ENCODE measurements around the gene ZNF738. TPM values are rescaled to one million over a fixed set of nuclear protein-coding genes. Genes with fewer than 3 reads are reported as not detected.
"Not testable (repeated sequence)": the region's sequence is repeated elsewhere in the genome, so short reads cannot be mapped to it uniquely, and the experiment has no call there.

The ZNF738 gene
- total RNA-seq: 1 to 10 TPM; 7.8 to 9.5 (median 8.8) TPM

DNA sequence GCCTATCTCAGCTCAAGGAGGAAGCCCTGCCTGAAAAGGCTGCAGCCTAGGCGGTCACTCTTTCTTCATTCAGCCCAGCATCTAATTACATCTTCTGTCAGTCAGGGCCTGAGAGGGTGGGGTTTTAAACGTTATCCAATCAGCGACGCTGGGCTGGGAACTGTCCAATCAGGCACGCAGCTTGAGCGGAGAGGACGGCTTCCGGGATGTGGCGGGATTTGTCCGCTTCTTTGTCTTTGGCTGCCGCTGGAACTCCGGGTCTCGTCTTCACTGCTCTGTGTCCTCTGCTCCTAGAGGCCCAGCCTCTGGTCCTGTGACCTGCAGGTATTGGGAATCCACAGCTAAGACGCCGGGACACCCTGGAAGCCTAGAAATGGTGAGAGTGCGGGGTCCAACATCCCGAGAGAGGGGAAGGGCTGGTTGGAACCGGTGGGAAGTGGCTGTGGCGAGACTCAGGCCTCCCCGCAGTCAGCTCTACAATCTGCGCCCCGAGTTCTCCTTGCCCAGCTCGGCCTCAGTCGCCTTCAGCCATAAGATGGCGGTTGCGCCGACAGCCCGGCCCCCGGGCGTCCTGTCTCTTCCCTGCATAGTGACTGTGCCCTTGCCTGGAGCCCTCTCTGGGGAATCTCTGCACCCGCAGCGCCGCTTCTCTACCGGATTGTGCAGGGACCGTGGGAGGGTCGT is at the start of gene ZNF738:
ZNF738 (plus strand) TSS at position 233 of the 684 bp plus-strand sequence; CDS start at position 374, 141 bp downstream.
- Histone ChIP-seq H3K36me3 (no peaks in the 10 kb centered on the region), H3K27me3 (no peaks in the 10 kb centered on the region), H3K4me1 (no peaks in the 10 kb centered on the region), H3K4me3 (peak within 1 kb of the TSS; percentile 60 to 78 (median 76)), H3K9me3 (no peaks in the 10 kb centered on the region), H3K27ac (peak within 1 kb of the TSS; percentile 84 to 88)
- no peak for TF ChIP-seq POLR2A (IDR thresholded peaks at IDR 0.05)
- no peak for TF ChIP-seq CTCF (IDR thresholded peaks at IDR 0.05)
- TF ChIP-seq POLR2AphosphoS5 (IDR thresholded peaks at IDR 0.05): peak in 2 of 3 donors; percentile 26 to 29
- intact Hi-C loops (cut with DNase I; ENCODE audit: low total_unique reads): no loop called here
- DNase-seq (ENCODE audit: low spot score in 2 of 2): peak; percentile 90 to 91

DNA sequence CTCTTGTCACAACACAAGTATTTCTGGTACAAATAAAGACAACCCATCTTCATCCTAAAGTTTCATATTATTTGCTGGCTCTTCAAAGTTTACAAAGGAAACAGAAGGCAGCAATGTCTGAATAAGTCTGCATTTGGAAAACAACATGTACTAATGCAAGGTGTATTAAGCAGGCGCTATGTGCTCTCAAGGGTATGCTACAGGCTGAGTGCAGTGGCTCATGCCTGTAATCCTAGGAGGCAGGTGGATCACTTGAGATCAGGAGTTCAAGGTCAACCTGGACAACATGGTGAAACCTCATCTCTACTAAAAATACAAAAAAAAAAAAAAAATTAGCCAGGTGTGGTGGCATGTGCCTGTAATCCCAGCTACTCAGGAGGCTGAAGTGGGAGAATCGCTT is 46.0 kb upstream of the ZNF738 start:
- H3K27ac ChIP-seq; H3K27me3 ChIP-seq; H3K9me3 ChIP-seq; H3K4me3 ChIP-seq; H3K4me1 ChIP-seq; intact Hi-C loops (cut with DNase I; ENCODE audit: low total_unique reads); H3K36me3 ChIP-seq; DNase-seq (ENCODE audit: low spot score in 2 of 2): not testable (repeated sequence)

DNA sequence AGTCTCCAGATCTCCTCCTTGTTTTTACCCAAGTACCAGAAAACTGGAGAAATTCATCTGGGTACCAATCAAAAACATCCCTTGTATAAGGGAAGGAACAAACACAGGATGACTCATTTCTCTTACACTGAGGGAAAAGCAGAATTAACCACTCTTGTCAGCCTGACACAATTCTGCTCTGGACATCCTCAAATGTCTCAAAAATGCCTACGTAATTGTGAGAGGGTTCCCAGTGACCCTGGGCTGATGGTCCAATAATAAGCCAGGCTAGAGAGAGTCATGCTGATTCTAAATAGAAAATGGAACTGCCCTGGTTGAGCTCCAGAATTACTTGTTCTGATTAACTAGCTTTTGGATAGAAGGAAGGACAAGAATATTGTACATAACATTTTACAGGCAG is 44.1 kb upstream of the ZNF738 start:
- H3K4me3 ChIP-seq: no peak overlapping the region
- intact Hi-C loops (cut with DNase I; ENCODE audit: low total_unique reads): no loop called here
- no peak for TF ChIP-seq POLR2A (IDR thresholded peaks at IDR 0.05)
- TF ChIP-seq CTCF (IDR thresholded peaks at IDR 0.05): no peak
- no peak for TF ChIP-seq POLR2AphosphoS5 (IDR thresholded peaks at IDR 0.05)
- peaks cover 0 to 8% of the 10 kb centered on the region in 2 donors for H3K9me3 ChIP-seq
- DNase-seq (ENCODE audit: low spot score in 2 of 2): no peak
- H3K27me3 ChIP-seq: no peaks in the 10 kb centered on the region
- H3K27ac ChIP-seq: no peak overlapping the region
- no peaks in the 10 kb centered on the region for H3K4me1 ChIP-seq
- H3K36me3 ChIP-seq: no peaks in the 10 kb centered on the region

GRCh38 chr19:21317821-21318220 is 41.0 kb upstream of the ZNF738 start:
- intact Hi-C loops (cut with DNase I; ENCODE audit: low total_unique reads): no loop called here
- H3K27ac ChIP-seq: no peak overlapping the region
- DNase-seq (ENCODE audit: low spot score in 2 of 2): no peak
- TF ChIP-seq POLR2A (IDR thresholded peaks at IDR 0.05) (no peak), POLR2AphosphoS5 (IDR thresholded peaks at IDR 0.05) (no peak), CTCF (IDR thresholded peaks at IDR 0.05) (no peak)
- peaks cover 0 to 5% of the 10 kb centered on the region in 2 donors for H3K9me3 ChIP-seq
- no peaks in the 10 kb centered on the region for H3K27me3 ChIP-seq
- H3K36me3 ChIP-seq: no peaks in the 10 kb centered on the region
- no peaks in the 10 kb centered on the region for H3K4me1 ChIP-seq
- H3K4me3 ChIP-seq: no peak overlapping the region

DNA sequence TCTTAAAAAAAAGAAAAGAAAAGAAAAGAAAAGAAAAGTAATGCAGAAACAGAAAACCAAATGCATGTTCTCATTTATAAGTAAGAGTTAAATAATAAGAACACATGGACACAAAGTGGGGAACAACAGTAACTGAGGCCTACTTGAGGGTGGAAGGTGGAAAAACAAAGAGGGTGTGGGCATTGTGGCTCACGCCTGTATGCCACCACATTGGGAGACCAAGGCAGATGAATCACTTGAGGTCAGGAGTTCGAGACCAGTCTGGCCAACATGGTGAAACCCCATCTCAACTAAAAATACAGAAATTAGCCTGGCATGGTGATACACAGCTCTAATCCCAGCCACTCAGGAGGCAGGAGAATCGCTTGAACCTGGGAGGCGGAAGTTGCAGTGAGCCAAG is 37.7 kb upstream of the ZNF738 start:
- intact Hi-C loops (cut with DNase I; ENCODE audit: low total_unique reads): no loop called here

More for the DNA sequence above, 37.7 kb upstream of the ZNF738 start:
- no peaks in the 10 kb centered on the region for H3K36me3 ChIP-seq
- H3K27me3 ChIP-seq: no peaks in the 10 kb centered on the region
- no peak overlapping the region for H3K4me3 ChIP-seq
- H3K27ac ChIP-seq: peak overlapping the region; percentile 1 to 74
- peaks cover 5% of the 10 kb centered on the region in 2 donors for H3K9me3 ChIP-seq
- no peak for DNase-seq (ENCODE audit: low spot score in 2 of 2)
- TF ChIP-seq POLR2AphosphoS5 (IDR thresholded peaks at IDR 0.05) (no peak), CTCF (IDR thresholded peaks at IDR 0.05) (no peak), POLR2A (IDR thresholded peaks at IDR 0.05) (no peak)
- no peaks in the 10 kb centered on the region for H3K4me1 ChIP-seq

Measured in breast epithelium (tissue), 4 donors.